HG02973 (cell line): ENCODE measurements around the gene APIP.

ENCODE experiments used
- ATAC-seq: cut with Tn5 transposase; IDR thresholded peaks from one replicate; pipeline ENCODE4 v1.9.1; 2021; ENCODE audit warnings: moderate library complexity; ENCODE audit not compliant: unreplicated experiment

Gene APIP

GRCh38 chr11:34890089-34890488 lies 26.1 kb downstream of the APIP start:
- no peak for ATAC-seq

GRCh38 chr11:34887260-34887659 lies 28.9 kb downstream of the APIP start:
- ATAC-seq, result no peak

GRCh38 chr11:34886609-34887008 lies 29.6 kb downstream of the APIP start:
- ATAC-seq, result no peak

- no peak for ATAC-seq
Measured at GRCh38 chr11:34881900-34882299, 34.3 kb downstream of the APIP start.

GRCh38 chr11:34877375-34877975 lies 38.7 kb downstream of the APIP start:
- ATAC-seq, result no peak

GRCh38 chr11:34874202-34874601 lies 42.0 kb downstream of the APIP start:
- ATAC-seq, result no peak

- no peak for ATAC-seq
Measured at GRCh38 chr11:34870548-34871196, 45.5 kb downstream of the APIP start.

- ATAC-seq, result no peak
Measured at GRCh38 chr11:34869425-34869824, 46.8 kb downstream of the APIP start.

- ATAC-seq, result no peak
Measured at GRCh38 chr11:34866375-34866774, 49.8 kb downstream of the APIP start.

GRCh38 chr11:34865261-34865660 lies 50.9 kb downstream of the APIP start:
- ATAC-seq, result no peak

GRCh38 chr11:34864424-34864823 lies 51.8 kb downstream of the APIP start:
- no peak for ATAC-seq

GRCh38 chr11:34863048-34863447 lies 53.1 kb downstream of the APIP start:
- no peak for ATAC-seq

GRCh38 chr11:34860518-34860917 lies 55.7 kb downstream of the APIP start:
- ATAC-seq, result no peak

GRCh38 chr11:34860034-34860433 lies 56.1 kb downstream of the APIP start:
- no peak for ATAC-seq

GRCh38 chr11:34859496-34859895 lies 56.7 kb downstream of the APIP start:
- ATAC-seq, result no peak

- ATAC-seq, result no peak
Measured at GRCh38 chr11:34857463-34857862, 58.7 kb downstream of the APIP start.

- ATAC-seq, result no peak
Measured at GRCh38 chr11:34856251-34856650, 59.9 kb downstream of the APIP start.

- ATAC-seq, result no peak
Measured at GRCh38 chr11:34855754-34856095, 60.5 kb downstream of the APIP start.

- ATAC-seq, result no peak
Measured at GRCh38 chr11:34855021-34855753, 61.0 kb downstream of the APIP start.

GRCh38 chr11:34851916-34852315 lies 64.3 kb downstream of the APIP start:
- ATAC-seq, result no peak

- ATAC-seq, result no peak
Measured at GRCh38 chr11:34850334-34850733, 65.8 kb downstream of the APIP start.

GRCh38 chr11:34846467-34846866 lies 69.7 kb downstream of the APIP start:
- ATAC-seq, result no peak
